ENCODE data around the gene NMRK1. TPM values are rescaled to one million over a fixed set of nuclear protein-coding genes. Genes with fewer than 3 reads are reported as not detected.

The NMRK1 gene
- total and polyA plus RNA-seq, 2 experiments from 2014 or later = 8.5 to 20.6 TPM

GRCh38 chr9:75090579-75090978, 2.6 kb upstream of the NMRK1 start:
- no peaks in the 10 kb centered on the region for H3K9me3 ChIP-seq (ENCODE audit: low read depth)
- H3K4me3 ChIP-seq = no peak overlapping the region
- H3K36me3 ChIP-seq = no peaks in the 10 kb centered on the region
- no peak overlapping the region for H3K27ac ChIP-seq
- TF ChIP-seq CTCF (IDR thresholded peaks at IDR 0.05; ENCODE audit: low read depth, low read length) = no peak
- no peaks in the 10 kb centered on the region for H3K27me3 ChIP-seq
- H3K4me1 ChIP-seq (ENCODE audit: low read depth) = peaks cover 13% of the 10 kb centered on the region
- DNase-seq (ENCODE audit: low read depth in 1 of 2, low spot score in 1 of 2) = no peak

GRCh38 chr9:75089373-75089766, 1.4 kb upstream of the NMRK1 start:
- Histone ChIP-seq H3K4me1 (ENCODE audit: low read depth) (peaks cover 13% of the 10 kb centered on the region), H3K27ac (no peak overlapping the region), H3K27me3 (no peaks in the 10 kb centered on the region), H3K36me3 (no peaks in the 10 kb centered on the region), H3K4me3 (peak overlapping the region; percentile 88), H3K9me3 (ENCODE audit: low read depth) (no peaks in the 10 kb centered on the region)
- TF ChIP-seq CTCF (IDR thresholded peaks at IDR 0.05; ENCODE audit: low read depth, low read length) = no peak
- no peak for DNase-seq (ENCODE audit: low read depth in 1 of 2, low spot score in 1 of 2)

- Histone ChIP-seq H3K36me3 (no peaks in the 10 kb centered on the region), H3K4me1 (ENCODE audit: low read depth) (peaks cover 13% of the 10 kb centered on the region), H3K27me3 (no peaks in the 10 kb centered on the region), H3K4me3 (peak overlapping the region; percentile 88), H3K27ac (peak overlapping the region; percentile 71), H3K9me3 (ENCODE audit: low read depth) (no peaks in the 10 kb centered on the region)
- peak; percentile 67 to 68 for DNase-seq (ENCODE audit: low read depth in 1 of 2, low spot score in 1 of 2)
- TF ChIP-seq CTCF (IDR thresholded peaks at IDR 0.05; ENCODE audit: low read depth, low read length) = peak; percentile 41
Measured at GRCh38 chr9:75088646-75089372, 854 bp upstream of the NMRK1 start.

- peaks cover 20% of the 10 kb centered on the region for H3K4me1 ChIP-seq (ENCODE audit: low read depth)
- H3K27me3 ChIP-seq = no peaks in the 10 kb centered on the region
- H3K9me3 ChIP-seq (ENCODE audit: low read depth) = no peaks in the 10 kb centered on the region
- H3K27ac ChIP-seq = peak overlapping the region; percentile 7
- DNase-seq (ENCODE audit: low read depth in 1 of 2, low spot score in 1 of 2) = peak; percentile 17 to 70
- no peaks in the 10 kb centered on the region for H3K36me3 ChIP-seq
- TF ChIP-seq CTCF (IDR thresholded peaks at IDR 0.05; ENCODE audit: low read depth, low read length) = no peak
- peak overlapping the region; percentile 88 for H3K4me3 ChIP-seq
Measured at GRCh38 chr9:75087289-75087823, 599 bp downstream of the NMRK1 start.

- no peaks in the 10 kb centered on the region for H3K36me3 ChIP-seq
- no peaks in the 10 kb centered on the region for H3K9me3 ChIP-seq (ENCODE audit: low read depth)
- peak overlapping the region; percentile 88 for H3K4me3 ChIP-seq
- H3K27ac ChIP-seq = no peak overlapping the region
- no peak for TF ChIP-seq CTCF (IDR thresholded peaks at IDR 0.05; ENCODE audit: low read depth, low read length)
- H3K27me3 ChIP-seq = no peaks in the 10 kb centered on the region
- no peak for DNase-seq (ENCODE audit: low read depth in 1 of 2, low spot score in 1 of 2)
- H3K4me1 ChIP-seq (ENCODE audit: low read depth) = peaks cover 18% of the 10 kb centered on the region
Measured at GRCh38 chr9:75086541-75087288, 1.2 kb downstream of the NMRK1 start.
